ENCODE results near the gene PLVAP.

- TF ChIP-seq EP300 (IDR thresholded peaks at IDR 0.05): no peak
- TF ChIP-seq CTCF (IDR thresholded peaks at IDR 0.05): no peak
- no peak for TF ChIP-seq POLR2AphosphoS5 (IDR thresholded peaks at IDR 0.05)
These were observed 44.2 kb downstream of the PLVAP start for GRCh38 chr19:17332677-17333581.
